Neuron (in vitro differentiated cells): ENCODE results near the gene HACD4.
"Not testable (repeated sequence)": the region's sequence is repeated elsewhere in the genome, so short reads cannot be mapped to it uniquely, and the experiment has no call there.

ENCODE experiments used
- H2AFZ ChIP-seq: one replicate; pipeline ENCODE4 v1.6.1; 2013; ENCODE audit warnings: low read depth, mild to moderate bottlenecking, inconsistent platforms, low read length, moderate library complexity
- H3K27me3 ChIP-seq: one replicate; pipeline ENCODE4 v1.6.1; 2013; ENCODE audit warnings: low read length; ENCODE audit not compliant: insufficient read depth
- H3K36me3 ChIP-seq: one replicate; pipeline ENCODE4 v1.6.1; 2013; ENCODE audit warnings: low read length; ENCODE audit not compliant: insufficient read depth
- H3K4me1 ChIP-seq: one replicate; pipeline ENCODE4 v1.6.1; 2013; ENCODE audit warnings: low read length; ENCODE audit not compliant: insufficient read depth
- H3K4me3 ChIP-seq: 2 replicates; pipeline ENCODE4 v1.5.1; 2013; ENCODE audit warnings: mild to moderate bottlenecking, low read length, moderate library complexity
- H3K9me3 ChIP-seq: one replicate; pipeline ENCODE4 v1.6.1; 2013; ENCODE audit warnings: low read length

Gene HACD4

GRCh38 chr9:20980832-20981455 lies 50.5 kb downstream of the HACD4 start:
- no peaks in the 10 kb centered on the region for H3K4me1 ChIP-seq
- peaks cover 52% of the 10 kb centered on the region for H3K36me3 ChIP-seq
- H3K9me3 ChIP-seq = no peaks in the 10 kb centered on the region
- H3K27me3 ChIP-seq = no peaks in the 10 kb centered on the region
- no peak overlapping the region for H2AFZ ChIP-seq
- no peak overlapping the region for H3K4me3 ChIP-seq

GRCh38 chr9:20978249-20978648 lies 53.2 kb downstream of the HACD4 start:
- no peaks in the 10 kb centered on the region for H3K4me1 ChIP-seq
- peaks cover 47% of the 10 kb centered on the region for H3K36me3 ChIP-seq
- H3K4me3 ChIP-seq = no peak overlapping the region
- no peaks in the 10 kb centered on the region for H3K9me3 ChIP-seq
- no peak overlapping the region for H2AFZ ChIP-seq
- no peaks in the 10 kb centered on the region for H3K27me3 ChIP-seq

- peaks cover 28% of the 10 kb centered on the region for H3K36me3 ChIP-seq
- not testable (repeated sequence) for H3K4me1 ChIP-seq, H2AFZ ChIP-seq, H3K27me3 ChIP-seq, H3K4me3 ChIP-seq, H3K9me3 ChIP-seq
These were observed 57.1 kb downstream of the HACD4 start for GRCh38 chr9:20974191-20974938.

- H3K4me3 ChIP-seq, H2AFZ ChIP-seq, H3K9me3 ChIP-seq, H3K4me1 ChIP-seq, H3K27me3 ChIP-seq: not testable (repeated sequence)
- H3K36me3 ChIP-seq = peaks cover 19% of the 10 kb centered on the region
These were observed 58.0 kb downstream of the HACD4 start for GRCh38 chr9:20973246-20973947.

- H3K36me3 ChIP-seq = peaks cover 13% of the 10 kb centered on the region
- H2AFZ ChIP-seq = no peak overlapping the region
- no peaks in the 10 kb centered on the region for H3K4me1 ChIP-seq
- H3K4me3 ChIP-seq = no peak overlapping the region
- H3K27me3 ChIP-seq = no peaks in the 10 kb centered on the region
- H3K9me3 ChIP-seq = no peaks in the 10 kb centered on the region
These were observed 58.8 kb downstream of the HACD4 start for GRCh38 chr9:20972684-20973083.

GRCh38 chr9:20962536-20963225 lies 68.8 kb downstream of the HACD4 start:
- Histone ChIP-seq H3K9me3 (peaks cover 4% of the 10 kb centered on the region), H3K36me3 (peaks cover 3% of the 10 kb centered on the region), H3K4me3 (no peak overlapping the region)

GRCh38 chr9:20950707-20951106 lies 80.7 kb downstream of the HACD4 start:
- Histone ChIP-seq H3K36me3 (peaks cover 31% of the 10 kb centered on the region), H2AFZ (no peak overlapping the region), H3K27me3 (no peaks in the 10 kb centered on the region), H3K4me1 (peaks cover 35% of the 10 kb centered on the region), H3K9me3 (no peaks in the 10 kb centered on the region), H3K4me3 (no peak overlapping the region)

More at GRCh38 chr9:20962536-20963225, 68.8 kb downstream of the HACD4 start:
- no peaks in the 10 kb centered on the region for H3K27me3 ChIP-seq
- no peak overlapping the region for H2AFZ ChIP-seq
- H3K4me1 ChIP-seq = no peaks in the 10 kb centered on the region
